Parathyroid adenoma (tissue), 2 donors: Measurements from ENCODE around the gene OR13J1.

Experiments used
- H2AFZ ChIP-seq: fragments of 300-600 bp; sonication (generic); one replicate; pipeline ENCODE4 v1.7.0; 2017; ENCODE audit warnings: antibody characterized with exemption, mild to moderate bottlenecking
- H3K27ac ChIP-seq: fragments of 300-600 bp; sonication (generic); one replicate; pipeline ENCODE4 v1.7.0; 2017
- H3K27me3 ChIP-seq: fragments of 300-600 bp; sonication (generic); one replicate; pipeline ENCODE4 v1.7.0; 2017; ENCODE audit warnings: low read length; ENCODE audit not compliant: control insufficient read depth, insufficient read depth
- H3K36me3 ChIP-seq: fragments of 300-600 bp; sonication (generic); one replicate; pipeline ENCODE4 v1.7.0; 2017; ENCODE audit warnings: low read length; ENCODE audit not compliant: control insufficient read depth, insufficient read depth
- H3K4me1 ChIP-seq: fragments of 300-600 bp; sonication (generic); one replicate; pipeline ENCODE4 v1.7.0; 2017; ENCODE audit warnings: control low read depth
- H3K4me2 ChIP-seq: fragments of 300-600 bp; sonication (generic); one replicate; pipeline ENCODE4 v1.7.0; 2017; ENCODE audit warnings: low read length
- H3K4me3 ChIP-seq: fragments of 300-600 bp; sonication (generic); one replicate; pipeline ENCODE4 v1.7.0; 2017; ENCODE audit warnings: low read depth, low read length
- H3K79me2 ChIP-seq: fragments of 300-600 bp; sonication (generic); one replicate; pipeline ENCODE4 v1.7.0; 2017; ENCODE audit warnings: control low read depth
- H3K9ac ChIP-seq: fragments of 300-600 bp; sonication (generic); one replicate; pipeline ENCODE4 v1.7.0; 2017; ENCODE audit warnings: mild to moderate bottlenecking
- H3K9me3 ChIP-seq: fragments of 300-600 bp; sonication (generic); one replicate; pipeline ENCODE4 v1.7.0; 2017; ENCODE audit warnings: low read length; ENCODE audit not compliant: control insufficient read depth
- TF ChIP-seq, protein P1 (sequence below): fragments of 300-600 bp; sonication (generic); IDR thresholded peaks from one replicate; pipeline ENCODE4 v1.7.0; 2017; ENCODE audit warnings: antibody characterized with exemption, mild to moderate bottlenecking
- donor health status: primary hyperparathyroidism.

The OR13J1 gene

DNA sequence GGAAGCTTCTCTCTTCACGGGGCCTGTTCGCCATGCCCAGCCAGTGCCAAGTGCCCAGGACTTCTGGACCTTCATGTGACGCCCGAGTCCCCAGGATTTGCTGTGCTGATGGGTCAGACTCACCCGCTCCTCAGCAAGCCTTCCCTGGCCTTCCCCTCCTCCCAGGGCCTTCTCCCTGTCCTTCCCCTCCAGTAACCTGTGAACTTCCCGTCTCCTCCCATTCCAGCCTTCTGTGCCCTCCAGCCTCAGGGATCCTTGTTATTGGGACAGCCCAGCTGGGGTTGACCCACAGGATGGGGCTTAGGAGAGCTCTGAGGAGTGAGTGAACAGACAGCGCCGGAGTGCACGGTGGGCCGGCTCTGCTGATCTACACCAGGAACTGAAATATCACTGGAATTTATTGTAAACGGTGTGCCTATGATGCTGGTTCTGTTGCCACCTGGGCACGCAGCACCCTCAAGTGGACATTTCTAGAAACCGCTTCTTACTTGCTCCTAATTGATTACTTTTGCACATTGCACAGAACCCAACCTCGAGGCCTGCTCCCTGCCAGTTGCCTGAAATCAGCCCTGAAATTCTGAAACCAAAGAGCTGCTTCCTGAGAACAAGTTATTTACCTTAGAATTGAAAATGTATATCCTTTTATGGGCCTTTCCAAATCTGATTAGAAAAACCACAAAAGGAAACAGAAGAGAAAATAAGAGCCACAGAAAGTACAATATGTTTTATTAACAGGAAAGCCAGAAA is 40.6 kb upstream of the OR13J1 start:
- Histone ChIP-seq H3K9me3 (no peaks in the 10 kb centered on the region), H2AFZ (no peak overlapping the region), H3K79me2 (no peaks in the 10 kb centered on the region), H3K27ac (peak overlapping the region; percentile 76), H3K4me2 (no peak overlapping the region), H3K4me1 (peaks cover 13% of the 10 kb centered on the region), H3K27me3 (no peaks in the 10 kb centered on the region), H3K9ac (no peak overlapping the region), H3K36me3 (no peaks in the 10 kb centered on the region), H3K4me3 (no peak overlapping the region)
- TF ChIP-seq, protein P1, sequence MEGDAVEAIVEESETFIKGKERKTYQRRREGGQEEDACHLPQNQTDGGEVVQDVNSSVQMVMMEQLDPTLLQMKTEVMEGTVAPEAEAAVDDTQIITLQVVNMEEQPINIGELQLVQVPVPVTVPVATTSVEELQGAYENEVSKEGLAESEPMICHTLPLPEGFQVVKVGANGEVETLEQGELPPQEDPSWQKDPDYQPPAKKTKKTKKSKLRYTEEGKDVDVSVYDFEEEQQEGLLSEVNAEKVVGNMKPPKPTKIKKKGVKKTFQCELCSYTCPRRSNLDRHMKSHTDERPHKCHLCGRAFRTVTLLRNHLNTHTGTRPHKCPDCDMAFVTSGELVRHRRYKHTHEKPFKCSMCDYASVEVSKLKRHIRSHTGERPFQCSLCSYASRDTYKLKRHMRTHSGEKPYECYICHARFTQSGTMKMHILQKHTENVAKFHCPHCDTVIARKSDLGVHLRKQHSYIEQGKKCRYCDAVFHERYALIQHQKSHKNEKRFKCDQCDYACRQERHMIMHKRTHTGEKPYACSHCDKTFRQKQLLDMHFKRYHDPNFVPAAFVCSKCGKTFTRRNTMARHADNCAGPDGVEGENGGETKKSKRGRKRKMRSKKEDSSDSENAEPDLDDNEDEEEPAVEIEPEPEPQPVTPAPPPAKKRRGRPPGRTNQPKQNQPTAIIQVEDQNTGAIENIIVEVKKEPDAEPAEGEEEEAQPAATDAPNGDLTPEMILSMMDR, result peak; percentile 13

DNA sequence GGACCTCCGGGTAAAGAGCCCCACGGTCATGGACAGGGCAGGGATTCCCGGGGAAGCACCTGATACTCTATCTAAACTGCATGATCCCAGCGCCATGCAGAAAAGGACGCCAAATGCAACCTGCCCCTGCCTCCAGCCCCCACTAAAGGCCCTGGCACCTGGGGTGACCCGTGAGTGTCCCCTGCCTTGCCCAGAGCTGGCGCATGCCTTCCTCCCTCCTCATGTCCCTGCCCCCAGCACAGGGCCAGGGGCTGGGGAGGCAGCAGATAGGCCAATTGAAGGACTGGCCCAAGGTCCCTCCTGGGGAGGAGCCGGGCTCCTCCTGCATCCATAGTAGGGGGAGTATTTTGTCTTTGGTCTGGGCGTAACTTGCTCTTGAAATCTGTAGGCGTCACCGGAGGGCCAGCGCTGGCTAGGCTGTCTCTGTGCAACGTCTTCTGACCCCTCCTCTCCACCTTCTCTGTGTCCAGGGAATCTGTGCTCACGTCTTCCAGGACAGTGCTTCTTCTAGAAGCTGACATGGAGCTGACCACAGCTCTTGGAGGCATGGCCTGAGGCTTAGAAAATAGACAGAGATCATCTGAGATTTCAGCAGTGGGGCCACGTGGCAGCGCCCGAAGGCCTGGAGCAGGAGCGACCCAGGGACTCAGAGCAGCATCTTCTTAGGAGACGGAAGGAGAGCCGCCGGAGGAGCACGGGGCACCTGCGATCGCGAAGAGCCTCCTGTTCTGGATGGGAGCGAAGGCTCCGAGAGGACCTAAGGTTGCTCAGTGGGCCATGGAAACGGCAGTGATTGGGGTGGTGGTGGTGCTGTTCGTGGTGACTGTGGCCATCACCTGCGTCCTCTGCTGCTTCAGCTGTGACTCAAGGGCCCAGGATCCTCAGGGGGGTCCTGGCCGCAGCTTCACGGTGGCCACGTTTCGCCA is 39.7 kb upstream of the OR13J1 start:
- Histone ChIP-seq H3K79me2 (no peaks in the 10 kb centered on the region), H3K4me2 (peak overlapping the region; percentile 14), H3K27ac (peak overlapping the region; percentile 76), H3K27me3 (no peaks in the 10 kb centered on the region), H3K4me1 (peaks cover 13% of the 10 kb centered on the region), H3K4me3 (no peak overlapping the region), H3K9me3 (no peaks in the 10 kb centered on the region), H3K36me3 (no peaks in the 10 kb centered on the region), H2AFZ (no peak overlapping the region), H3K9ac (no peak overlapping the region)
- TF ChIP-seq, protein P1, result no peak

DNA sequence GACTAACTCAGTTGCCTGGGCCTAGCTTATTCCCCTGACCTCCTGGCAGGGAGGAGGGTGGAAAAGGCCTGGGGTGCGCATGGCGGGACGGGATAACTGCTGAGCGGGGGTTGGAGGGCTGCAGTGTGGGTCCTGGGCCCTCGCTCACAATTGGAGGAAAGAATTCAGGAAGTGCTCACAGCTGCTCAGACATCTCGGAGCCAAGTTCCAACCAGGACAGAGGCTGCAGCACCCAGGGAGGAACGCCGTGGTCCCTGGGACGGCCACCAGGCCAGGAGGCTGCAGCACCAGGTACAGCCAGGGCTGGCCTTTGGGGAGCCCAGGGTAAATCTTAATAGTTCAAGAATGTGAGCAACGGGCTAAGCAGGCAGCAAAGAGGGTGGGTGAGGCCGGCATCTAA is 39.1 kb upstream of the OR13J1 start, which contains the start of gene SPAAR:
SPAAR (plus strand) TSS at position 217 of the 400 bp plus-strand sequence. CDS start 974 bp downstream, outside the sequence.
- peak within 1 kb of the TSS; percentile 14 for H3K4me2 ChIP-seq
- H3K9ac ChIP-seq, result no peak within 1 kb of the TSS
- TF ChIP-seq, protein P1, result no peak
- H2AFZ ChIP-seq, result no peak within 1 kb of the TSS
- no peaks in the 10 kb centered on the region for H3K36me3 ChIP-seq
- peak within 1 kb of the TSS; percentile 76 for H3K27ac ChIP-seq
- H3K4me3 ChIP-seq, result no peak within 1 kb of the TSS
- no peaks in the 10 kb centered on the region for H3K79me2 ChIP-seq
- no peaks in the 10 kb centered on the region for H3K9me3 ChIP-seq
- H3K27me3 ChIP-seq, result no peaks in the 10 kb centered on the region
- H3K4me1 ChIP-seq, result peaks cover 9% of the 10 kb centered on the region

DNA sequence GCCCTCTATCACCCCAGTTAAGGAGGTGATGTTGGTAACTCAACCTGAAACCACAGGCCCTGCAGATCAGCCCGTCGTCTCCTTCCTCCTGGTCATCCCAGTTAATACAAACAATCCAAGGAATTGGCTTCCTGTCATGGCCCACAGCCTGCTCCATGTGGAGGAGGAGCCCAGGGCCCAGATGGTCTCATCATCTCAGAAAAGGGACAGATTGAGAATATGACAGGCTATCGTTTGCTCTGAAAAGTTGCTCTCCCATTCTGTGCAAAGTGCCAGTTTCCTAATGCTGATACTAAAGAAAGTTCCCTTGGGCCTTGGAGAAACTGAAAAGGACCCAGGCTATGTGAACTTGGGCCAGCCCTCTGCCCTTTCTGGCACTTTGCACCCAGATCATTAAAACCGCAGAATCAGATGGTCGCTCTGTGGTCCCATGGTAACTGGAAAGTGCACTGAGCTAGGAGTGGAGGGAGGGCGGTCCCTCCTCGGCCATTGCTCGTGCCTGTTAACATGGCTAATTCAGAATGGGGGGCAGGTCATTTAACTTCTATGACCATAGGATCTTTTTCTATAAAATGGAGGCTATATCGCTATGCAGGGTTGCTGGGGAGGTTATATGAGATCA is 38.4 kb upstream of the OR13J1 start:
- no peaks in the 10 kb centered on the region for H3K36me3 ChIP-seq

More for the DNA sequence above, 38.4 kb upstream of the OR13J1 start:
- Histone ChIP-seq H2AFZ (no peak overlapping the region), H3K79me2 (no peaks in the 10 kb centered on the region), H3K9me3 (no peaks in the 10 kb centered on the region), H3K27ac (peak overlapping the region; percentile 76), H3K4me3 (no peak overlapping the region), H3K9ac (no peak overlapping the region), H3K4me1 (peaks cover 7% of the 10 kb centered on the region), H3K4me2 (no peak overlapping the region), H3K27me3 (no peaks in the 10 kb centered on the region)
- TF ChIP-seq, protein P1, result no peak
